ENCODE results near the gene OR2B2.
A peak's percentile ranks its signal among the peaks of the same experiment; 100 is the strongest.

Gene OR2B2

GRCh38 chr6:27893836-27894807, 18.1 kb downstream of the OR2B2 start:
- DNase-seq (ENCODE audit: low read depth in 2 of 2) = peak in 1 of 2 donors; percentile 72

GRCh38 chr6:27893059-27893835, 18.9 kb downstream of the OR2B2 start:
- peak; percentile 71 to 83 for DNase-seq (ENCODE audit: low read depth in 2 of 2)

- no peak for DNase-seq (ENCODE audit: low read depth in 2 of 2)
These were observed 19.5 kb downstream of the OR2B2 start for GRCh38 chr6:27892649-27893058.

GRCh38 chr6:27891320-27891875, 20.8 kb downstream of the OR2B2 start:
- DNase-seq (ENCODE audit: low read depth in 2 of 2) = no peak

- peak in 1 of 2 donors; percentile 75 for DNase-seq (ENCODE audit: low read depth in 2 of 2)
These were observed 21.5 kb downstream of the OR2B2 start for GRCh38 chr6:27890445-27891319.

- DNase-seq (ENCODE audit: low read depth in 2 of 2) = no peak
These were observed 22.4 kb downstream of the OR2B2 start for GRCh38 chr6:27889628-27890444.

GRCh38 chr6:27889275-27889627, 22.9 kb downstream of the OR2B2 start:
- no peak for DNase-seq (ENCODE audit: low read depth in 2 of 2)

GRCh38 chr6:27888566-27888965, 23.6 kb downstream of the OR2B2 start:
- no peak for DNase-seq (ENCODE audit: low read depth in 2 of 2)

- DNase-seq (ENCODE audit: low read depth in 2 of 2) = no peak
These were observed 26.1 kb downstream of the OR2B2 start for GRCh38 chr6:27886073-27886472.

GRCh38 chr6:27883136-27883535, 29.1 kb downstream of the OR2B2 start:
- DNase-seq (ENCODE audit: low read depth in 2 of 2) = no peak

- no peak for DNase-seq (ENCODE audit: low read depth in 2 of 2)
These were observed 29.6 kb downstream of the OR2B2 start for GRCh38 chr6:27882624-27883023.

GRCh38 chr6:27879837-27880236, 32.4 kb downstream of the OR2B2 start:
- no peak for DNase-seq (ENCODE audit: low read depth in 2 of 2)

- DNase-seq (ENCODE audit: low read depth in 2 of 2) = no peak
These were observed 38.2 kb downstream of the OR2B2 start for GRCh38 chr6:27874016-27874415.

- peak; percentile 52 to 63 for DNase-seq (ENCODE audit: low read depth in 2 of 2)
These were observed 38.9 kb downstream of the OR2B2 start for GRCh38 chr6:27873021-27873940.

GRCh38 chr6:27872642-27873020, 39.6 kb downstream of the OR2B2 start:
- no peak for DNase-seq (ENCODE audit: low read depth in 2 of 2)

- peak; percentile 51 to 52 for DNase-seq (ENCODE audit: low read depth in 2 of 2)
These were observed 40.1 kb downstream of the OR2B2 start for GRCh38 chr6:27871924-27872638.

GRCh38 chr6:27870291-27870870, 41.8 kb downstream of the OR2B2 start:
- DNase-seq (ENCODE audit: low read depth in 2 of 2) = no peak

GRCh38 chr6:27868311-27868710, 43.9 kb downstream of the OR2B2 start:
- no peak for DNase-seq (ENCODE audit: low read depth in 2 of 2)

- no peak for DNase-seq (ENCODE audit: low read depth in 2 of 2)
These were observed 44.3 kb downstream of the OR2B2 start for GRCh38 chr6:27867945-27868300.

Measured in stimulated activated CD8-positive, alpha-beta memory T cell treated with anti-CD3 and anti-CD28 coated beads, Interleukin-2, amount 100 ng/mL, for 48 hours (primary cell).